ENCODE results near the gene MEGF8. TPM values are rescaled to one million over a fixed set of nuclear protein-coding genes. Genes with fewer than 3 reads are reported as not detected.

The MEGF8 gene
- total and polyA plus RNA-seq, 2 of the 13 experiments (the other 11 are each of a cell fraction or from before 2014, with no cell fraction given) = 4.0 to 8.8 TPM

- TF ChIP-seq BHLHE40 (IDR thresholded peaks at IDR 0.05; ENCODE audit: low read length) (0 out of 2 replicates have a peak, but pooled peaks have one; percentile 21), NR0B2 (CRISPR knock-in tag; IDR thresholded peaks at IDR 0.05) (no peak), ZBTB1 (CRISPR knock-in tag; IDR thresholded peaks at IDR 0.05; ENCODE audit: borderline replicate concordance) (no peak), U2AF1 (optimal IDR thresholded peaks at IDR 0.05; ENCODE audit: low read depth, low read length) (no peak), ZNF17 (CRISPR knock-in tag; IDR thresholded peaks at IDR 0.05) (no peak), ZNF572 (CRISPR knock-in tag; IDR thresholded peaks at IDR 0.05) (no peak), KLF15 (CRISPR knock-in tag; IDR thresholded peaks at IDR 0.05; ENCODE audit: borderline replicate concordance) (0 out of 2 replicates have a peak, but pooled peaks have one; percentile 11), ZBTB37 (CRISPR knock-in tag; IDR thresholded peaks at IDR 0.05) (0 out of 2 replicates have a peak, but pooled peaks have one; percentile 43), IRF2 (CRISPR knock-in tag; IDR thresholded peaks at IDR 0.05) (no peak), ZNF564 (CRISPR knock-in tag; IDR thresholded peaks at IDR 0.05) (no peak), NKX3-1 (CRISPR knock-in tag; IDR thresholded peaks at IDR 0.05) (no peak), SP140L (CRISPR knock-in tag; IDR thresholded peaks at IDR 0.05; ENCODE audit: borderline replicate concordance) (no peak), ZNF703 (CRISPR knock-in tag; IDR thresholded peaks at IDR 0.05; ENCODE audit: borderline replicate concordance) (peak; percentile 64; the same call in 1 of the 2 replicates), ZNF280D (CRISPR knock-in tag; IDR thresholded peaks at IDR 0.05) (no peak), MAFG (CRISPR knock-in tag; IDR thresholded peaks at IDR 0.05) (no peak)
- TF ChIP-seq, protein P1, sequence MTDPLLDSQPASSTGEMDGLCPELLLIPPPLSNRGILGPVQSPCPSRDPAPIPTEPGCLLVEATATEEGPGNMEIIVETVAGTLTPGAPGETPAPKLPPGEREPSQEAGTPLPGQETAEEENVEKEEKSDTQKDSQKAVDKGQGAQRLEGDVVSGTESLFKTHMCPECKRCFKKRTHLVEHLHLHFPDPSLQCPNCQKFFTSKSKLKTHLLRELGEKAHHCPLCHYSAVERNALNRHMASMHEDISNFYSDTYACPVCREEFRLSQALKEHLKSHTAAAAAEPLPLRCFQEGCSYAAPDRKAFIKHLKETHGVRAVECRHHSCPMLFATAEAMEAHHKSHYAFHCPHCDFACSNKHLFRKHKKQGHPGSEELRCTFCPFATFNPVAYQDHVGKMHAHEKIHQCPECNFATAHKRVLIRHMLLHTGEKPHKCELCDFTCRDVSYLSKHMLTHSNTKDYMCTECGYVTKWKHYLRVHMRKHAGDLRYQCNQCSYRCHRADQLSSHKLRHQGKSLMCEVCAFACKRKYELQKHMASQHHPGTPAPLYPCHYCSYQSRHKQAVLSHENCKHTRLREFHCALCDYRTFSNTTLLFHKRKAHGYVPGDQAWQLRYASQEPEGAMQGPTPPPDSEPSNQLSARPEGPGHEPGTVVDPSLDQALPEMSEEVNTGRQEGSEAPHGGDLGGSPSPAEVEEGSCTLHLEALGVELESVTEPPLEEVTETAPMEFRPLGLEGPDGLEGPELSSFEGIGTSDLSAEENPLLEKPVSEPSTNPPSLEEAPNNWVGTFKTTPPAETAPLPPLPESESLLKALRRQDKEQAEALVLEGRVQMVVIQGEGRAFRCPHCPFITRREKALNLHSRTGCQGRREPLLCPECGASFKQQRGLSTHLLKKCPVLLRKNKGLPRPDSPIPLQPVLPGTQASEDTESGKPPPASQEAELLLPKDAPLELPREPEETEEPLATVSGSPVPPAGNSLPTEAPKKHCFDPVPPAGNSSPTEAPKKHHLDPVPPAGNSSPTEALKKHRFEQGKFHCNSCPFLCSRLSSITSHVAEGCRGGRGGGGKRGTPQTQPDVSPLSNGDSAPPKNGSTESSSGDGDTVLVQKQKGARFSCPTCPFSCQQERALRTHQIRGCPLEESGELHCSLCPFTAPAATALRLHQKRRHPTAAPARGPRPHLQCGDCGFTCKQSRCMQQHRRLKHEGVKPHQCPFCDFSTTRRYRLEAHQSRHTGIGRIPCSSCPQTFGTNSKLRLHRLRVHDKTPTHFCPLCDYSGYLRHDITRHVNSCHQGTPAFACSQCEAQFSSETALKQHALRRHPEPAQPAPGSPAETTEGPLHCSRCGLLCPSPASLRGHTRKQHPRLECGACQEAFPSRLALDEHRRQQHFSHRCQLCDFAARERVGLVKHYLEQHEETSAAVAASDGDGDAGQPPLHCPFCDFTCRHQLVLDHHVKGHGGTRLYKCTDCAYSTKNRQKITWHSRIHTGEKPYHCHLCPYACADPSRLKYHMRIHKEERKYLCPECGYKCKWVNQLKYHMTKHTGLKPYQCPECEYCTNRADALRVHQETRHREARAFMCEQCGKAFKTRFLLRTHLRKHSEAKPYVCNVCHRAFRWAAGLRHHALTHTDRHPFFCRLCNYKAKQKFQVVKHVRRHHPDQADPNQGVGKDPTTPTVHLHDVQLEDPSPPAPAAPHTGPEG (CRISPR knock-in tag; IDR thresholded peaks at IDR 0.05) = no peak
- TF ChIP-seq, protein P2, sequence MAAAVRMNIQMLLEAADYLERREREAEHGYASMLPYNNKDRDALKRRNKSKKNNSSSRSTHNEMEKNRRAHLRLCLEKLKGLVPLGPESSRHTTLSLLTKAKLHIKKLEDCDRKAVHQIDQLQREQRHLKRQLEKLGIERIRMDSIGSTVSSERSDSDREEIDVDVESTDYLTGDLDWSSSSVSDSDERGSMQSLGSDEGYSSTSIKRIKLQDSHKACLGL (CRISPR knock-in tag; IDR thresholded peaks at IDR 0.05) = peak; percentile 31; the same call in 1 of the 2 replicates
Measured at GRCh38 chr19:42325896-42326771, 699 bp downstream of the MEGF8 start (continued).
